ENCODE results near the gene SUPT5H.

Gene SUPT5H

DNA sequence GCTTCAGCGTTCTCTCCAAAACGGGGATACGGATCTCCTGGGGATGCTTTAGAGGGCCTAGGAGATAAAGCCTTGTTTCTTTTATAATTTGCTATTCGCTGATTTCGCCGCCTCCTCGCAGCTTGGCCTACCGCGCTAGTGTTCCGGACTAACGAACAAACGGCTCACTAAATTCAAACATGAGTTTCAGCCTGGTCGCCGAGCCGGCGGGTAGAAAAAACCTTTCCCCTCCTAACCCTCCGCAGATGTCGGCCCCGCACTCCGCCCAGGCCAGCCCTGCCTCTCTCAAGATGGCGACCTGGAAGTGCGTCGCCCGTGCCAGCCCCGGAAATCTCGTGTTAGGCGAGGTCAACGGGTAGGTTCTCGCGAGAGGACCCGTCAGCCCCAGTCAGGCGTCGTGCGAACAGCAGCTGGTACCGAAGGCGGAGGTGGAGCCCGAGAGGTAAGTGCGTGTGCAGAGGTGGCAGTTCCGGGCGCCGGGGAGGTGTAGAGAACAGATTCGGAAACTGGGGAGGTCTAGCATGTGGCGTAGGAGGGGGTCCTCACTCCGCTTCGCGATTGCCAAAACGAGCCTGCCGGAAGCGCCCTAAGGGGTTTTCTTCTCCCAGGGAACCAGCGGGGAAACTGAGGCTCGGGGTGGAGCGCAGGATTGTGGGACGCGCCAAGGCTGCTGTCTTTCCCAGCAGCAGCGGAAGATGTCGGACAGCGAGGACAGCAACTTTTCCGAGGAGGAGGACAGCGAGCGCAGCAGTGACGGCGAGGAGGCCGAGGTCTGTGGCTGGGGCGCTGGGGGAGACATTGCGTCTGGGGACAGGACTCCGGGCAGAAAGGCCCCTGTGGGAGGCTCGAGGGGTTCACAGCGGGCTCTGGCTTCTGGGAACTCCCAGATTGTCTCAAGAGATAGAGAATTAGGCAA is at the start of gene SUPT5H:
Gene SUPT5H, plus strand, starts transcription at position 387 of the 916 bp plus-strand sequence. Its CDS starts 309 bp downstream, at position 696.
- peak; percentile 96 for DNase-seq (ENCODE audit: low read depth)

GRCh38 chr19:39397360-39398296 is 47.8 kb upstream of the SUPT5H start:
- peak; percentile 80 for DNase-seq (ENCODE audit: low read depth)

DNA sequence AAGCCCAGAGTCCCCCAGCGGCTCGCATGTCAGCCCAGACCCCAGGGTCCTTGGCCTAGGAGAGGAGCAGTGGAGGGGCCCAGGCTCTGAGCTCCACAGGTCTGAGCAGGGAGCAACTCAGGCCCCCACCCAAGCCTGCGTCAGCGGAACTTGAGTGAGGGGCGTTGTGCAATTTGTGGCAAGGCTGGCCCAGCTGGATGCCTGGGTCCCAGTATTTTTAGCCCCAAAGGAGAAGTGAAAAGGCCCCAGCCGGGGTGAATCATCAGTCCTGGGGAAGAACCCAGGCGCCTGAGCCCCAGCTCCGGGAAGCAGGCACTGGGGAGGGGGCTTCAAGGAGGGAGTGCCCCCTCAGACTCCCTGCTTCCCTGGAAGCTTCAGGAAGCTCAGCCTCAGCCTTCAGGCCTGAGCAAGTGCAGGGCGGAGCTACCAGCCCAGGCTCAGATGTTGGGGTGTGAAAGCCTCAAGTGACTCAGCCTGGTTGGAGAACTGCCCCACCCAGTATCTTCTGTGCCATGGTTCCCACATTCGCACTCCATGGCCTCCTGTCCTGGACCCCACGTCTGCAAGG is 47.0 kb upstream of the SUPT5H start:
- peak; percentile 84 for DNase-seq (ENCODE audit: low read depth)

- DNase-seq (ENCODE audit: low read depth), result no peak
Observed at GRCh38 chr19:39399668-39400050, 45.7 kb upstream of the SUPT5H start.

DNA sequence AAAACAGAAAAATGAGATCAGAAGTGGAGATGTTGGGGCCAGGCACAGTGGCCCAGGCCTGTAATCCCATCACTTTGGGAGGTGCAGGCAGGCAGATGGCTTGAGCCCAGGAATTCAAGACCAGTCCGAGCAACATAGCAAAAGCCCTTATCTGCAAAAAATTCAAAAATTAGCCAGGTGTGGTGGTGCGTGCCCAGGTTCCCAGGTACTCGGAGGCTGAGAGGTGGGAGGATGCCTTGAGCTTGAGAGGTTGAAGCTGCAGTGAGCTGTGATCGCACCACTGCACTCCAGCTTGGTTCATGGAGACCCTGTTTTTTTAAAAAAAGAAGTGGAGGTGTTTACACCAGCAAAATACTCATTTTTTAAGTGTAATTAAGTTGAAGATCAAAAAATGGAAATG is 45.3 kb upstream of the SUPT5H start:
- DNase-seq (ENCODE audit: low read depth), result no peak

- no peak for DNase-seq (ENCODE audit: low read depth)
Observed at GRCh38 chr19:39401070-39401548, 44.3 kb upstream of the SUPT5H start.

- DNase-seq (ENCODE audit: low read depth), result no peak
Observed at GRCh38 chr19:39401549-39402345, 43.6 kb upstream of the SUPT5H start.

DNA sequence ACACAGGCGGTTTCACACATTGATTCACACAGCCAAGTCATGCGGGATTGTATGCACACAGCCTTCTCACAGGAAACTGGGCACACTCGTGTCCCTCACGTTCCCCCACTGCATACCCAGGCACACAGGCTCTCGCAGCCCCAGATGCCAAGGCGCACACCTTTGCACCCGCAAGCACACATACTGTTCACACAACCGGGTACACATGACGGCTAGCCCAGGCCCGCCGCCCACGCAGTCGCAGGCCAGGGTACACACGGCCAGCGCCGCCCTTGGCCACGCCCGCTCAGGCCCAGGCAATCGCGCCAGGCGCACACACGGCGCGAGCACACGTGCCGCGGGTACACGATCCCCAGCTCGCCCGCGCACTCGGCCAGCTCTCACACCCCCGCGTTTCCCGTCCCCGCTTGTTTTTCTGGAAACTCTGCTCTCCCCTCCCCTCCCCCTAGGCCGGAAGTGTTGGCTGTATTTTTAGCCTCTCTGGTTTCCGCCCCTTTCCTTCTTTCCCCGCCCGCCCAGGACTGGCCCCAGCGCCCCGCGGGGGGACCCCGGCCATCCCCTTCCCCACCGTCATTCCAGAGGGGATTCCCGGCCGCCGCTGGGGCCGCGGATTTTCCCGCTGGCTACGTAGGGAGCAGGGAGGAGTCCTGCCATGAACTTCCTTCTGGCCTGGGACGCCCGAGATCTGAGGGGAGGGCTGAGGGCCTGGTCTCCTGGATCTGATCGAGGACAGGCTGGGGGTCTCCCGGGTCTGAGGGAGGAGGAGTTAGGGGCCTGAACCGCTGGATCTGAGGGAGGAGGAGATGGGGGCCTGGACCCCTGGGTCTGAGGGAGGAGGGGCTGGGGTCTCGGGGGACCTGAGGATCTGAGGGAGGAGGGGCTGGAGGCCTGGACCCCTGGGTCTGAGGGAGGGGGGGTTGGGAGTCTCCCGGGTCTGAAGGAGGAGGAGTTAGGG is 42.8 kb upstream of the SUPT5H start:
- DNase-seq (ENCODE audit: low read depth), result peak; percentile 82

DNA sequence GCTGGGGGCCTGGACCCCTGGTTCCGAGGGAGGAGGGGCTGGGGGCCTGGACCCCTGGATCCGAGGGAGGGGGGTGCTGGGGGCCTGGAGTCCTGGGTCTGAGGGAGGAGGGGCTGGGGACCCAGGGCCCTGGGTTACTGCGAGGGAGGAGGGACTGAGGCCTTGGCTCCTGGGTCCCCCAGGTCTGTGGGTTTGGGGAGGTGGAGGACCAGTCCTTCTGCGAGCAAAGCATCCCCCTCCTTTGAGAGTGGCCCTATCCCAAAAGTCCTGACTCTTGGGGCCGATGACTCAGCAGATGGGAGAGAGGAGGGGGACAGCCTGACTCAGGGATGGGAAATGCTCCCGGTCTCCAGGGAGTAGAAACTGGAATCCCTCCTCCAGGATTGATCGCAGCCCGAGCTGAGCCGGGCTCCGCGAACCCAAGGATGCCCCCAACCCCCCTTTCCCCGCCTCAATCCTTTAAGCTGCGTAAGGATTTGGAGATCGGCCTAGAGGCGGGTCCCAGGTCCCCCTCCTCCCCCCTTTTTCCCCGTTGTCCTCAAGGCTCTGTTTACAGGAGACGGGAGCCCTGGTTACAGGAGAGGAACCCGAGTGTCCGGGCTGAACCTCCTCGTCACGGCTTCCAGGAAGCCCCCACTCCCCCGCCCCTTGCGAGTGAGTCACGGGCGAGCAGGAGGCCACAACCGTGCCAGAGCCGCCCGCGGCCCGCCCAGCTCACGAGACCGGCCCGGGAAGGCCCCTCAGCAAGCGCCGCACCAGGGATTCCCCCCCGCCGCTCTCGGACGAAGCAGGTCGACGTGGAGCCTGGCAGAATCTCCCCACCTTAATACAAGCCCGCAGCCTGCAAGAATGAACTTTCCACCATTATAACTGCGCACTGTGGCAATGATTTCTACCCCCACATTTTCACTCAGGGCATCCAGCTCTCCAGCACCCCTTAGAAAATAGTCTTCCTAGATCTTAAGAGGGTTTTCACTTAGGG is 41.8 kb upstream of the SUPT5H start:
- DNase-seq (ENCODE audit: low read depth), result peak; percentile 99

DNA sequence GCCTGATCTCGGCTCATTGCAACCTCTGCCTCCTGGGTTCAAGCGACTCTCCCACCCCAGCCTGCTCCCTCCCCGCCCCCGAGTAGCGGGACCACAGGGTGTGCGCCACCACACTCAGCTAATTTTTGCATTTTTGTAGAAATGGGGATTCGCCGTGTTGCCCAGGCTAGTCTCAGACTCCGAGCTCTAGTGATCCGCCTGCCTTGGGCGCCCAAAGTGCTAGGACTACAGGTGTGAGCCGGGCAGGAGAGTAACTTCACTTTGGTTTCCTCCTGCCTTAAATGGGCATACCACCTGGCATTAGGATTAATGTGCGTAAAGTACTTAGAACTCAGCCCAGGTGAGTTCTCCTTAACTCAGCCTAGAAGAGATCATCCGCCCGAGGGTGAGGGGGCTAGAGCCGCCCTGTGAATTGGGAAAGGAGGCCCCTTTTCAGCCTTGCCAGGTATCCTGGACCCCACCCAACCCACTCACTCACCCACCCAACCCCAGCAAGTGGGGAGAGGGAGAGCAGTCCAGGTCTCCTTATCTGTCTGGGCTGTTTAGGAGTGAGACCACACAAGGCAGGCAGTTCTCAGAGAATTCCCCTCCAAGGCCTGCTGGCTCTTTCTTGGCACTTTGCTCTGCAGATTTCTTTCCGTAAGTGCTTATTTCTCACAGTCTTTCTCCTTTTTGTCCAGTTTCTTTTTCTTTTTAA is 40.0 kb upstream of the SUPT5H start:
- DNase-seq (ENCODE audit: low read depth), result no peak

GRCh38 chr19:39405958-39406655 is 39.3 kb upstream of the SUPT5H start:
- no peak for DNase-seq (ENCODE audit: low read depth)

DNA sequence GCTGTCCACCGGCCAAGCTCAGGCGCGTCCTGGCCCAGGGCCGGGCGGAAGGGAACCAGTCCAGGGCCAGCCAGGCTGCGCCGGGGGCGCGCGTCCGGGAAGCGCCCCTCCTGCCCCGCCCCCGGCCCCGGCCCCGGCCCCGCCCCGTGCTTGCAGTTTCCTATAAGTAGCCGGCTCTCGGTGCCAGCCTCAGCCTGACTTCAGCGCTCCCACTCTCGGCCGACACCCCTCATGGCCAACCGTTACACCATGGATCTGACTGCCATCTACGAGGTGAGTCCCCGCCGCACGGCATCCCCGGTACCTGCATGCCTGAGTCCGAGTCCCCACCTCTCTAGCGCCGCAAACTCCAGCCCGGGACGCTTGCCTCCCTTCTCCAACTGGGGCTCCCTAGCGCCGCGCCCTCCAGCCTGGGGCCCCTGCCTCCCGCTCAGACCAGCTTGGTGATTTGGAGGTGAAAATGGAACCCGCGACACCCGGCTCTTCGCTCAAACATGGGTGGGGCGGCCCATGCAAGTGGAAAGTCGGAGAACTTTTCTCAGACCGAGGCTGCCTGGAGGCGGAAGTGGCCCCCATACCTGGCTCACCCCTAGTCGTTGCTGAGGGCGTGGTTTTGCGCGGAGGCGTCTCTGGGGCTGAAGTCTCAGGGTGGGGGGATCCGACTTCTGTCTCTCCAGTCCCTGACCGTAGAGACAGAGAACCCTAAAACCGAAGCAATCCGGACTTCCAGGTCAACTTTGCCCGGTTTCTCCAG is 38.5 kb upstream of the SUPT5H start, which contains the start of gene ZFP36:
Gene ZFP36, plus strand, starts transcription at position 192 of the 754 bp plus-strand sequence. Its CDS starts 58 bp downstream, at position 250.
- peak; percentile 84 for DNase-seq (ENCODE audit: low read depth)

GRCh38 chr19:39407410-39407659 is 38.0 kb upstream of the SUPT5H start:
- DNase-seq (ENCODE audit: low read depth), result no peak

- DNase-seq (ENCODE audit: low read depth), result no peak
Observed at GRCh38 chr19:39407660-39408391, 37.6 kb upstream of the SUPT5H start.

DNA sequence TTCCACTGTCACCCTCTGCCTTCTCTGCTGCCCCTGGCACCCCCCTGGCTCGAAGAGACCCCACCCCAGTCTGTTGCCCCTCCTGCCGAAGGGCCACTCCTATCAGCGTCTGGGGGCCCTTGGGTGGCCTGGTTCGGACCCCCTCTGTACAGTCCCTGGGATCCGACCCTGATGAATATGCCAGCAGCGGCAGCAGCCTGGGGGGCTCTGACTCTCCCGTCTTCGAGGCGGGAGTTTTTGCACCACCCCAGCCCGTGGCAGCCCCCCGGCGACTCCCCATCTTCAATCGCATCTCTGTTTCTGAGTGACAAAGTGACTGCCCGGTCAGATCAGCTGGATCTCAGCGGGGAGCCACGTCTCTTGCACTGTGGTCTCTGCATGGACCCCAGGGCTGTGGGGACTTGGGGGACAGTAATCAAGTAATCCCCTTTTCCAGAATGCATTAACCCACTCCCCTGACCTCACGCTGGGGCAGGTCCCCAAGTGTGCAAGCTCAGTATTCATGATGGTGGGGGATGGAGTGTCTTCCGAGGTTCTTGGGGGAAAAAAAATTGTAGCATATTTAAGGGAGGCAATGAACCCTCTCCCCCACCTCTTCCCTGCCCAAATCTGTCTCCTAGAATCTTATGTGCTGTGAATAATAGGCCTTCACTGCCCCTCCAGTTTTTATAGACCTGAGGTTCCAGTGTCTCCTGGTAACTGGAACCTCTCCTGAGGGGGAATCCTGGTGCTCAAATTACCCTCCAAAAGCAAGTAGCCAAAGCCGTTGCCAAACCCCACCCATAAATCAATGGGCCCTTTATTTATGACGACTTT is 36.8 kb upstream of the SUPT5H start:
- DNase-seq (ENCODE audit: low read depth), result no peak
